ENCODE data around the gene HELZ. TPM values are rescaled to one million over a fixed set of nuclear protein-coding genes. Genes with fewer than 3 reads are reported as not detected.

HELZ gene
- polyA plus RNA-seq, 3 donors = 24.8 to 44.1 (median 39.9) TPM

DNA sequence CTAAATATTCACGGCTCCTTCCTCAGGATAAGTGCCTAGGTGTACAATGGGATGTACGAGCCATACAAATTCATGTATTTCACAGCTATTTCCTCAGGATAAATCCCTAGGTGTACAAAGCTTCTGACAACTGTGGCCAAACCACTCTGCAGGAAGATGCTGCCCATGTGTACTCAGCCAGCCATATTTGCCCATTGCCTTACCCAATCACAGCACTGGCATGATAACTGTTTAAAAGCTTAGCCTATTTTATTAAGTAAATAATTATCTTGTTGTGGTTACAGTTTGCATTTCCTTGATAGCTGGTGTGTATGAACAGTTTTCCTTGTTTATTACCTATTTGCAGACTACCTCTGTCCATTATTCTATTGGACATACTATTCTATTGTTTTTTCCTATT is 165.5 kb downstream of the HELZ start:
- no peaks in the 10 kb centered on the region for H3K27me3 ChIP-seq (ENCODE audit: control insufficient read depth in 2 of 2, insufficient read depth in 2 of 2, low read length in 2 of 2)
- no peak for DNase-seq
- Mint-ChIP-seq H3K9me3 (no peaks in the 10 kb centered on the region), H3K36me3 (peaks cover 55 to 70% of the 10 kb centered on the region in 2 donors), H3K4me1 (peaks cover 3% of the 10 kb centered on the region), H3K27me3 (ENCODE audit: low read depth in 3 of 3) (peaks cover 0 to 1% (median 0%) of the 10 kb centered on the region in 3 donors), H3K27ac (peak overlapping the region in 1 of 7 donors; percentile 13), H3K4me3 (no peak overlapping the region)
- H3K36me3 ChIP-seq (replicated peaks in 1 of 2; ENCODE audit: control insufficient read depth in 1 of 2, insufficient read depth in 2 of 2, low read length in 2 of 2) = peaks cover 79 to 95% of the 10 kb centered on the region in 2 donors
- 100% methylated on average over 1 of the region's 2 CpGs for WGBS (ENCODE audit: insufficient coverage)
- peaks cover 5% of the 10 kb centered on the region for H3K79me2 ChIP-seq (ENCODE audit: insufficient read depth, low read length)
- no peak overlapping the region for H3K9ac ChIP-seq (ENCODE audit: insufficient read depth, low read length, poor library complexity, severe bottlenecking)
- TF ChIP-seq, protein P1, sequence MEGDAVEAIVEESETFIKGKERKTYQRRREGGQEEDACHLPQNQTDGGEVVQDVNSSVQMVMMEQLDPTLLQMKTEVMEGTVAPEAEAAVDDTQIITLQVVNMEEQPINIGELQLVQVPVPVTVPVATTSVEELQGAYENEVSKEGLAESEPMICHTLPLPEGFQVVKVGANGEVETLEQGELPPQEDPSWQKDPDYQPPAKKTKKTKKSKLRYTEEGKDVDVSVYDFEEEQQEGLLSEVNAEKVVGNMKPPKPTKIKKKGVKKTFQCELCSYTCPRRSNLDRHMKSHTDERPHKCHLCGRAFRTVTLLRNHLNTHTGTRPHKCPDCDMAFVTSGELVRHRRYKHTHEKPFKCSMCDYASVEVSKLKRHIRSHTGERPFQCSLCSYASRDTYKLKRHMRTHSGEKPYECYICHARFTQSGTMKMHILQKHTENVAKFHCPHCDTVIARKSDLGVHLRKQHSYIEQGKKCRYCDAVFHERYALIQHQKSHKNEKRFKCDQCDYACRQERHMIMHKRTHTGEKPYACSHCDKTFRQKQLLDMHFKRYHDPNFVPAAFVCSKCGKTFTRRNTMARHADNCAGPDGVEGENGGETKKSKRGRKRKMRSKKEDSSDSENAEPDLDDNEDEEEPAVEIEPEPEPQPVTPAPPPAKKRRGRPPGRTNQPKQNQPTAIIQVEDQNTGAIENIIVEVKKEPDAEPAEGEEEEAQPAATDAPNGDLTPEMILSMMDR (IDR thresholded peaks at IDR 0.05) = no peak
- H3K4me3 ChIP-seq (replicated peaks in 1 of 3; ENCODE audit: low read depth in 2 of 3, low read length in 3 of 3) = no peak overlapping the region
- H2AFZ ChIP-seq (ENCODE audit: insufficient read depth, low read depth, low read length, poor library complexity, severe bottlenecking) = no peak overlapping the region
- H3K4me1 ChIP-seq (ENCODE audit: control insufficient read depth in 1 of 2, insufficient read depth in 2 of 2, low read length in 2 of 2) = no peaks in the 10 kb centered on the region
- intact Hi-C loops (cut with micrococcal nuclease) = no loop called here
- H4K20me1 ChIP-seq (ENCODE audit: insufficient read depth, low read length) = peaks cover 79% of the 10 kb centered on the region
- no peak overlapping the region for H3K4me2 ChIP-seq (replicated peaks; ENCODE audit: extremely low read depth, low read length, poor library complexity, severe bottlenecking)
- H3K27ac ChIP-seq (ENCODE audit: low read depth in 1 of 2, low read length in 2 of 2) = no peak overlapping the region
- no peaks in the 10 kb centered on the region for H3K9me3 ChIP-seq (replicated peaks in 1 of 2; ENCODE audit: control insufficient read depth in 1 of 2, insufficient read depth in 1 of 2, low read length in 2 of 2)

DNA sequence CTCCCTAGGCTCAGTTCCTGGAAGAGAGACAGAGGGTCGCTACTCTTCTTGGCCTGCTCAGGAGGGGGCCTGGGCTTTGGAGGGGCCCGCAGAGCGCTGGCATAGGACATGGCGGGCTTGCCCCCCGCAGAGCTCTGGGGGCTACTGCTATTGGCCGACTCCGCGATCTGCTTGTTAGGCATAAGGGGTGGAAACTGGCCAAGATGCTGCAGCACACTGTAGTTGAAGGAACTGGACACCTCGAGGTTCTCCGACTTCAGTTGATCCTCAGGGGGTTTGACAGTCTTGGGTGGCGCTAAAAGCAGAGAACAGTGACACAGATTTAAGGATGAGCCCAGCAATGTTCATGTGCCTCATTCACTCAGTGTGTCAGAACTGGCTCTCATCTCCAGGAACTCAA is 166.7 kb downstream of the HELZ start:
- Histone ChIP-seq H3K4me3 (replicated peaks in 1 of 3; ENCODE audit: low read depth in 2 of 3, low read length in 3 of 3) (no peak overlapping the region), H3K9me3 (replicated peaks in 1 of 2; ENCODE audit: control insufficient read depth in 1 of 2, insufficient read depth in 1 of 2, low read length in 2 of 2) (no peaks in the 10 kb centered on the region), H3K4me1 (ENCODE audit: control insufficient read depth in 1 of 2, insufficient read depth in 2 of 2, low read length in 2 of 2) (no peaks in the 10 kb centered on the region), H3K27ac (ENCODE audit: low read depth in 1 of 2, low read length in 2 of 2) (no peak overlapping the region), H3K36me3 (replicated peaks in 1 of 2; ENCODE audit: control insufficient read depth in 1 of 2, insufficient read depth in 2 of 2, low read length in 2 of 2) (peaks cover 79 to 95% of the 10 kb centered on the region in 2 donors), H4K20me1 (ENCODE audit: insufficient read depth, low read length) (peaks cover 68% of the 10 kb centered on the region), H3K9ac (ENCODE audit: insufficient read depth, low read length, poor library complexity, severe bottlenecking) (no peak overlapping the region), H2AFZ (ENCODE audit: insufficient read depth, low read depth, low read length, poor library complexity, severe bottlenecking) (no peak overlapping the region), H3K4me2 (replicated peaks; ENCODE audit: extremely low read depth, low read length, poor library complexity, severe bottlenecking) (no peak overlapping the region), H3K79me2 (ENCODE audit: insufficient read depth, low read length) (peaks cover 5% of the 10 kb centered on the region), H3K27me3 (ENCODE audit: control insufficient read depth in 2 of 2, insufficient read depth in 2 of 2, low read length in 2 of 2) (no peaks in the 10 kb centered on the region)
- H3K9me3 Mint-ChIP-seq = no peaks in the 10 kb centered on the region
- WGBS (ENCODE audit: insufficient coverage) = 98% methylated on average over 10 of the region's 11 CpGs
- peak overlapping the region in 2 of 7 donors; percentile 52 to 79 for H3K27ac Mint-ChIP-seq
- TF ChIP-seq, protein P1 (IDR thresholded peaks at IDR 0.05) = no peak
- no peak for DNase-seq
- peaks cover 3% of the 10 kb centered on the region for H3K4me1 Mint-ChIP-seq
- intact Hi-C loops (cut with micrococcal nuclease) = no loop called here
- peaks cover 57 to 68% of the 10 kb centered on the region in 2 donors for H3K36me3 Mint-ChIP-seq
- no peak overlapping the region for H3K4me3 Mint-ChIP-seq
- peaks cover 0 to 1% (median 0%) of the 10 kb centered on the region in 3 donors for H3K27me3 Mint-ChIP-seq (ENCODE audit: low read depth in 3 of 3)

Measured in CD14-positive monocyte (primary cell).